ENCODE results near the gene HAO1.

Gene HAO1

GRCh38 chr20:7939663-7940062 lies 595 bp downstream of the HAO1 start:
- no peak for DNase-seq (ENCODE audit: low spot score)
- H2AFZ ChIP-seq (ENCODE audit: low read length) = no peak overlapping the region
- WGBS, 2 donors (ENCODE audit: extremely low coverage in 2 of 2, insufficient read length in 2 of 2, insufficient replicate concordance in 1 of 2) = no CpG with 5 or more reads among the region's 4 CpGs
- H3K9me3 ChIP-seq (replicated peaks in 1 of 2; ENCODE audit: control insufficient read depth in 2 of 2, insufficient read depth in 1 of 2, low read depth in 1 of 2, low read length in 2 of 2) = peaks cover 4% of the 10 kb centered on the region in 2 donors
- H3K79me1 ChIP-seq (ENCODE audit: low read depth, low read length) = no peaks in the 10 kb centered on the region
- H3K18ac ChIP-seq (ENCODE audit: low read length) = no peak overlapping the region
- no peak overlapping the region for H4K8ac ChIP-seq (ENCODE audit: low read depth, low read length)
- no peak overlapping the region for H2BK15ac ChIP-seq (ENCODE audit: low read length)
- H2BK12ac ChIP-seq (ENCODE audit: low read length) = no peak overlapping the region
- no peak overlapping the region for H3K4me2 ChIP-seq (ENCODE audit: insufficient read depth, low read length, poor library complexity, severe bottlenecking)
- no peak overlapping the region for H2BK5ac ChIP-seq (ENCODE audit: low read length)
- no peak overlapping the region for H2BK120ac ChIP-seq (ENCODE audit: low read depth, low read length)
- no peak overlapping the region for H2AK5ac ChIP-seq (ENCODE audit: low read depth, low read length)
- H4K91ac ChIP-seq (ENCODE audit: low read depth, low read length, poor library complexity) = no peak overlapping the region
- no peak overlapping the region for H3K27ac ChIP-seq (replicated peaks; ENCODE audit: low read length)
- no peak overlapping the region for H3K4ac ChIP-seq (ENCODE audit: low read length)
- no peaks in the 10 kb centered on the region for H3K36me3 ChIP-seq (replicated peaks in 1 of 2; ENCODE audit: control insufficient read depth in 2 of 2, insufficient read depth in 2 of 2, low read length in 2 of 2)
- H3K14ac ChIP-seq (ENCODE audit: low read length) = no peak overlapping the region
- peaks cover 0 to 2% of the 10 kb centered on the region in 2 donors for H3K4me1 ChIP-seq (ENCODE audit: control insufficient read depth in 2 of 2, insufficient read depth in 1 of 2, low read depth in 1 of 2, low read length in 2 of 2)
- H3K9ac ChIP-seq (ENCODE audit: low read depth, low read length, poor library complexity) = no peak overlapping the region
- no peak overlapping the region for H3K4me3 ChIP-seq (ENCODE audit: low read length in 2 of 2)
- no peak overlapping the region for H3K23ac ChIP-seq (ENCODE audit: low read depth, low read length, poor library complexity)
- H3K27me3 ChIP-seq (ENCODE audit: control insufficient read depth in 3 of 3, insufficient read depth in 3 of 3, low read depth in 1 of 3, low read length in 3 of 3) = no peaks in the 10 kb centered on the region

DNA sequence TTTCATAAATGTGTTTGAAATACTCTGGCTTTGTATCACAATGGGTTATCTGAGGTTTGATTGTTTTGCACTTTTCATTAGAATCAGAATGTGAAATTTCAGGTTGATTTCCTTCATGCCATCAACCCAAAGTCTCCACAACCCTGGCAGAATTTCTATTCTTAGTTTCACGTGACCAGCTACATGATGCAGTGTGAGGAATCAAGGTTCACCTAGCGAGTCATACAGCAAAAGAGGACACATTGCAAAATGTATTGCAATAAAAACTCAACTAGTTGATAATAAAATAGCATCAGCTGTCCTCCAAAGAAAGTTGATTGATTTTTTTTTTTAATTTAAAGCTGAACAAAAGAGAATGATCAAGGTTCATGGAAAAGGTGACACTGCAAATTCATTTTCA lies 2.2 kb downstream of the HAO1 start:
- Histone ChIP-seq H2BK5ac (ENCODE audit: low read length) (no peak overlapping the region), H3K27me3 (ENCODE audit: control insufficient read depth in 3 of 3, insufficient read depth in 3 of 3, low read depth in 1 of 3, low read length in 3 of 3) (no peaks in the 10 kb centered on the region), H4K8ac (ENCODE audit: low read depth, low read length) (no peak overlapping the region), H3K9me3 (replicated peaks in 1 of 2; ENCODE audit: control insufficient read depth in 2 of 2, insufficient read depth in 1 of 2, low read depth in 1 of 2, low read length in 2 of 2) (peaks cover 4% of the 10 kb centered on the region in 2 donors), H3K9ac (ENCODE audit: low read depth, low read length, poor library complexity) (no peak overlapping the region), H2BK15ac (ENCODE audit: low read length) (no peak overlapping the region), H4K91ac (ENCODE audit: low read depth, low read length, poor library complexity) (no peak overlapping the region), H3K4me3 (ENCODE audit: low read length in 2 of 2) (no peak overlapping the region), H3K4ac (ENCODE audit: low read length) (no peak overlapping the region), H3K4me2 (ENCODE audit: insufficient read depth, low read length, poor library complexity, severe bottlenecking) (no peak overlapping the region), H3K36me3 (replicated peaks in 1 of 2; ENCODE audit: control insufficient read depth in 2 of 2, insufficient read depth in 2 of 2, low read length in 2 of 2) (no peaks in the 10 kb centered on the region), H3K27ac (replicated peaks; ENCODE audit: low read length) (no peak overlapping the region), H2BK12ac (ENCODE audit: low read length) (no peak overlapping the region), H3K79me1 (ENCODE audit: low read depth, low read length) (no peaks in the 10 kb centered on the region), H2AK5ac (ENCODE audit: low read depth, low read length) (no peak overlapping the region), H2AFZ (ENCODE audit: low read length) (no peak overlapping the region), H3K4me1 (ENCODE audit: control insufficient read depth in 2 of 2, insufficient read depth in 1 of 2, low read depth in 1 of 2, low read length in 2 of 2) (peaks cover 0 to 2% of the 10 kb centered on the region in 2 donors), H3K23ac (ENCODE audit: low read depth, low read length, poor library complexity) (no peak overlapping the region), H2BK120ac (ENCODE audit: low read depth, low read length) (no peak overlapping the region), H3K14ac (ENCODE audit: low read length) (no peak overlapping the region), H3K18ac (ENCODE audit: low read length) (no peak overlapping the region)
- DNase-seq (ENCODE audit: low spot score) = no peak
- WGBS, 2 donors (ENCODE audit: extremely low coverage in 2 of 2, insufficient read length in 2 of 2, insufficient replicate concordance in 1 of 2) = no CpG with 5 or more reads among the region's 2 CpGs

GRCh38 chr20:7937328-7937727 lies 2.9 kb downstream of the HAO1 start:
- no peak overlapping the region for H3K9ac ChIP-seq (ENCODE audit: low read depth, low read length, poor library complexity)
- no peak overlapping the region for H3K14ac ChIP-seq (ENCODE audit: low read length)
- H2BK120ac ChIP-seq (ENCODE audit: low read depth, low read length) = no peak overlapping the region
- no peak overlapping the region for H2BK15ac ChIP-seq (ENCODE audit: low read length)
- no peak overlapping the region for H2BK12ac ChIP-seq (ENCODE audit: low read length)
- no peak overlapping the region for H4K8ac ChIP-seq (ENCODE audit: low read depth, low read length)
- H3K4me1 ChIP-seq (ENCODE audit: control insufficient read depth in 2 of 2, insufficient read depth in 1 of 2, low read depth in 1 of 2, low read length in 2 of 2) = peaks cover 0 to 2% of the 10 kb centered on the region in 2 donors
- no peak overlapping the region for H3K4me2 ChIP-seq (ENCODE audit: insufficient read depth, low read length, poor library complexity, severe bottlenecking)
- no peak for DNase-seq (ENCODE audit: low spot score)
- H3K23ac ChIP-seq (ENCODE audit: low read depth, low read length, poor library complexity) = no peak overlapping the region
- H2AFZ ChIP-seq (ENCODE audit: low read length) = no peak overlapping the region
- H3K4me3 ChIP-seq (ENCODE audit: low read length in 2 of 2) = no peak overlapping the region
- no peak overlapping the region for H3K4ac ChIP-seq (ENCODE audit: low read length)
- no peak overlapping the region for H4K91ac ChIP-seq (ENCODE audit: low read depth, low read length, poor library complexity)
- no peaks in the 10 kb centered on the region for H3K36me3 ChIP-seq (replicated peaks in 1 of 2; ENCODE audit: control insufficient read depth in 2 of 2, insufficient read depth in 2 of 2, low read length in 2 of 2)
- no peaks in the 10 kb centered on the region for H3K79me1 ChIP-seq (ENCODE audit: low read depth, low read length)
- H2AK5ac ChIP-seq (ENCODE audit: low read depth, low read length) = no peak overlapping the region
- H3K9me3 ChIP-seq (replicated peaks in 1 of 2; ENCODE audit: control insufficient read depth in 2 of 2, insufficient read depth in 1 of 2, low read depth in 1 of 2, low read length in 2 of 2) = peaks cover 4% of the 10 kb centered on the region in 2 donors
- H3K27ac ChIP-seq (replicated peaks; ENCODE audit: low read length) = no peak overlapping the region
- no CpG with 5 or more reads among the region's 3 CpGs for WGBS, 2 donors (ENCODE audit: extremely low coverage in 2 of 2, insufficient read length in 2 of 2, insufficient replicate concordance in 1 of 2)
- H3K27me3 ChIP-seq (ENCODE audit: control insufficient read depth in 3 of 3, insufficient read depth in 3 of 3, low read depth in 1 of 3, low read length in 3 of 3) = no peaks in the 10 kb centered on the region
- no peak overlapping the region for H2BK5ac ChIP-seq (ENCODE audit: low read length)
- no peak overlapping the region for H3K18ac ChIP-seq (ENCODE audit: low read length)

DNA sequence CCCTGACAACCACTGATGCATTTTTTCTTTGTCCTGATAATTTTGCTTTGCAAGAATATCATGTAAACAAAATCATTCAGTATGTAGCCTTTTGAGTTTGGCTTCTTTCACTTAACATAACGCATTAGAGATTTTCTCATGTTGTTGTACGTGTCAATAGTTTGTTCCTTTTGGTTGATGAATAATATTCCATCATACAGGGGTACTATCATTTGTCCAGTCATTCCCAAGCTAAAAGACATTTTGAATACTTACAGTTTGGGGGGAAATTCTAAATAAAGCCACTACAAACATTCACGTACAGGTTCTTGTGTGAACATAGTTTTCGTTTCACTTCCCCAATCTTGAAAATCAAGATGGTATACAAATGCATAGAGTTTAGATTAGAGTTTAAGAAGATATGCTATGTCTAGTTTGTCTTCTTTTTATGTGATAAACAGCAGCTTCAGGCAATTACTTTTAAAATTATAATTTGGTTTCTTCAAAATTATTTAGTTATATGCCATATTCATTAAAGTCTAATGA lies 5.2 kb downstream of the HAO1 start:
- Histone ChIP-seq H4K8ac (ENCODE audit: low read depth, low read length) (no peak overlapping the region), H3K18ac (ENCODE audit: low read length) (no peak overlapping the region), H2AFZ (ENCODE audit: low read length) (no peak overlapping the region)

More for the DNA sequence above, 5.2 kb downstream of the HAO1 start:
- no peak overlapping the region for H3K23ac ChIP-seq (ENCODE audit: low read depth, low read length, poor library complexity)
- whole genome bisulfite sequencing, 2 donors (ENCODE audit: extremely low coverage in 2 of 2, insufficient read length in 2 of 2, insufficient replicate concordance in 1 of 2) = no CpG with 5 or more reads among the region's 4 CpGs
- H2BK12ac ChIP-seq (ENCODE audit: low read length) = no peak overlapping the region
- H3K36me3 ChIP-seq (replicated peaks in 1 of 2; ENCODE audit: control insufficient read depth in 2 of 2, insufficient read depth in 2 of 2, low read length in 2 of 2) = no peaks in the 10 kb centered on the region
- H3K27ac ChIP-seq (replicated peaks; ENCODE audit: low read length) = no peak overlapping the region
- no peak overlapping the region for H3K4me2 ChIP-seq (ENCODE audit: insufficient read depth, low read length, poor library complexity, severe bottlenecking)
- H3K4me3 ChIP-seq (ENCODE audit: low read length in 2 of 2) = no peak overlapping the region
- no peak overlapping the region for H2BK120ac ChIP-seq (ENCODE audit: low read depth, low read length)
- no peak for DNase-seq (ENCODE audit: low spot score)
- no peak overlapping the region for H3K14ac ChIP-seq (ENCODE audit: low read length)
- no peak overlapping the region for H2AK5ac ChIP-seq (ENCODE audit: low read depth, low read length)
- H3K4me1 ChIP-seq (ENCODE audit: control insufficient read depth in 2 of 2, insufficient read depth in 1 of 2, low read depth in 1 of 2, low read length in 2 of 2) = peaks cover 0 to 2% of the 10 kb centered on the region in 2 donors
- no peaks in the 10 kb centered on the region for H3K9me3 ChIP-seq (replicated peaks in 1 of 2; ENCODE audit: control insufficient read depth in 2 of 2, insufficient read depth in 1 of 2, low read depth in 1 of 2, low read length in 2 of 2)
- no peaks in the 10 kb centered on the region for H3K79me1 ChIP-seq (ENCODE audit: low read depth, low read length)
- peaks cover 0 to 8% (median 0%) of the 10 kb centered on the region in 3 experiments for H3K27me3 ChIP-seq (ENCODE audit: control insufficient read depth in 3 of 3, insufficient read depth in 3 of 3, low read depth in 1 of 3, low read length in 3 of 3)
- no peak overlapping the region for H2BK15ac ChIP-seq (ENCODE audit: low read length)
- H3K9ac ChIP-seq (ENCODE audit: low read depth, low read length, poor library complexity) = no peak overlapping the region
- H4K91ac ChIP-seq (ENCODE audit: low read depth, low read length, poor library complexity) = no peak overlapping the region
- H2BK5ac ChIP-seq (ENCODE audit: low read length) = no peak overlapping the region
- H3K4ac ChIP-seq (ENCODE audit: low read length) = no peak overlapping the region

Data from neuronal stem cell (in vitro differentiated cells).